ENCODE measurements around the gene DYSF.

Gene DYSF

GRCh38 chr2:71605781-71606241, 152.4 kb downstream of the DYSF start:
- ATAC-seq (ENCODE audit: low read depth), result no peak
- Histone ChIP-seq H3K4me3 (ENCODE audit: severe bottlenecking) (no peak overlapping the region), H3K27me3 (ENCODE audit: insufficient read depth, poor library complexity, severe bottlenecking) (no peaks in the 10 kb centered on the region), H3K4me1 (ENCODE audit: insufficient read depth, poor library complexity, severe bottlenecking) (no peaks in the 10 kb centered on the region), H3K36me3 (ENCODE audit: low read depth) (no peaks in the 10 kb centered on the region), H3K27ac (ENCODE audit: poor library complexity, severe bottlenecking) (no peak overlapping the region), H3K9me3 (ENCODE audit: severe bottlenecking) (no peaks in the 10 kb centered on the region)
- no peak for TF ChIP-seq CTCF (IDR thresholded peaks at IDR 0.05; ENCODE audit: poor library complexity, severe bottlenecking)
- DNase-seq (ENCODE audit: low spot score), result peak; percentile 19

GRCh38 chr2:71606244-71606643, 152.9 kb downstream of the DYSF start:
- no peaks in the 10 kb centered on the region for H3K9me3 ChIP-seq (ENCODE audit: severe bottlenecking)
- H3K36me3 ChIP-seq (ENCODE audit: low read depth), result no peaks in the 10 kb centered on the region
- ATAC-seq (ENCODE audit: low read depth), result no peak
- H3K27me3 ChIP-seq (ENCODE audit: insufficient read depth, poor library complexity, severe bottlenecking), result no peaks in the 10 kb centered on the region
- no peak overlapping the region for H3K27ac ChIP-seq (ENCODE audit: poor library complexity, severe bottlenecking)
- DNase-seq (ENCODE audit: low spot score), result peak; percentile 17
- H3K4me3 ChIP-seq (ENCODE audit: severe bottlenecking), result no peak overlapping the region
- no peaks in the 10 kb centered on the region for H3K4me1 ChIP-seq (ENCODE audit: insufficient read depth, poor library complexity, severe bottlenecking)
- TF ChIP-seq CTCF (IDR thresholded peaks at IDR 0.05; ENCODE audit: poor library complexity, severe bottlenecking), result no peak

GRCh38 chr2:71607151-71607889, 154.0 kb downstream of the DYSF start:
- no peak overlapping the region for H3K27ac ChIP-seq (ENCODE audit: poor library complexity, severe bottlenecking)
- no peaks in the 10 kb centered on the region for H3K9me3 ChIP-seq (ENCODE audit: severe bottlenecking)
- DNase-seq (ENCODE audit: low spot score), result peak; percentile 55
- no peak for TF ChIP-seq CTCF (IDR thresholded peaks at IDR 0.05; ENCODE audit: poor library complexity, severe bottlenecking)
- H3K4me3 ChIP-seq (ENCODE audit: severe bottlenecking), result no peak overlapping the region
- no peaks in the 10 kb centered on the region for H3K4me1 ChIP-seq (ENCODE audit: insufficient read depth, poor library complexity, severe bottlenecking)
- H3K36me3 ChIP-seq (ENCODE audit: low read depth), result no peaks in the 10 kb centered on the region
- no peak for ATAC-seq (ENCODE audit: low read depth)
- H3K27me3 ChIP-seq (ENCODE audit: insufficient read depth, poor library complexity, severe bottlenecking), result no peaks in the 10 kb centered on the region

GRCh38 chr2:71608034-71608433, 154.7 kb downstream of the DYSF start:
- ATAC-seq (ENCODE audit: low read depth), result no peak

More at GRCh38 chr2:71608034-71608433, 154.7 kb downstream of the DYSF start:
- peak; percentile 25 for DNase-seq (ENCODE audit: low spot score)
- Histone ChIP-seq H3K27me3 (ENCODE audit: insufficient read depth, poor library complexity, severe bottlenecking) (no peaks in the 10 kb centered on the region), H3K9me3 (ENCODE audit: severe bottlenecking) (no peaks in the 10 kb centered on the region), H3K4me3 (ENCODE audit: severe bottlenecking) (no peak overlapping the region), H3K4me1 (ENCODE audit: insufficient read depth, poor library complexity, severe bottlenecking) (no peaks in the 10 kb centered on the region), H3K27ac (ENCODE audit: poor library complexity, severe bottlenecking) (no peak overlapping the region), H3K36me3 (ENCODE audit: low read depth) (no peaks in the 10 kb centered on the region)
- no peak for TF ChIP-seq CTCF (IDR thresholded peaks at IDR 0.05; ENCODE audit: poor library complexity, severe bottlenecking)

Data from RWPE2 (cell line).